HG03139 (cell line): ENCODE data around the gene SLC2A8.
A peak's percentile ranks its signal among the peaks of the same experiment; 100 is the strongest.

Experiments
- ATAC-seq: cut with Tn5 transposase; IDR thresholded peaks from one replicate; pipeline ENCODE4 v1.9.1; 2021; ENCODE audit not compliant: unreplicated experiment

The SLC2A8 gene

DNA sequence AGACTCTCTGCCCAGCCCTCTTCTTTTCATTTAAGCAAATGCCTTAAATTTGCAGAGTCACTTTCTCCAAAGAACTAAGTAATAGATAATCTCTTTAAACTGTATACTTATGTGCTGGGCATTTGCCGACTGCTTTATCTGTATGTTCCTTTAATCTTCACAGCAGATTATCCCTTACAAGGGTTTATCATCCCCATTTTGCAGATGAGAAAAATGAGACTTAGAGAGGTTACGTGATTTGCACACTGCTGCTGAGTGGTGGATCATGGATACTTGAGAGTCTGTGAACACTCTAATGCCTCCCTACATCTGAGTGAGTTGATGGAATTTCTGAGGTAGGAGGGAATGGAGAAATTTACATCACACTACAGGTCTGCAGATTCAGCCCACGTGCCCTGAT lies 31.4 kb downstream of the SLC2A8 start:
- ATAC-seq, result no peak

DNA sequence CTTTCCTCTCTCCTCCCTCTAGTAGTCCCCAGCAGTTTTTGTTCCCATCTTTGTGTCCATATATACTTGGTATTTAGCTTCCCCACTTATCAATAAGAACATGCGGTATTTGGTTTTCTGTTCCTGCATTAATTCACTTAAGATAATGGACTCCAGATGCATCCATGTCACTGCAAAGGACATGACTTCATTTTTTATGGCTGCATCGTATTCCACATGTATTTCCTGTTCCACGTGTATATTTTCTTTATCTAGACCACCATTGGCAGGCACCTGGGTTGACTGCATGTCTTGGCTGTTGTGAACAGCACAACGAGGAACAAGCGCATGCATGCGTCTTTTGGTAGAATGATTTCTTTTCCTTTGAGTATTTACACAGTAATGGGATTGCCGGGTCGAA lies 33.4 kb downstream of the SLC2A8 start:
- ATAC-seq, result no peak

DNA sequence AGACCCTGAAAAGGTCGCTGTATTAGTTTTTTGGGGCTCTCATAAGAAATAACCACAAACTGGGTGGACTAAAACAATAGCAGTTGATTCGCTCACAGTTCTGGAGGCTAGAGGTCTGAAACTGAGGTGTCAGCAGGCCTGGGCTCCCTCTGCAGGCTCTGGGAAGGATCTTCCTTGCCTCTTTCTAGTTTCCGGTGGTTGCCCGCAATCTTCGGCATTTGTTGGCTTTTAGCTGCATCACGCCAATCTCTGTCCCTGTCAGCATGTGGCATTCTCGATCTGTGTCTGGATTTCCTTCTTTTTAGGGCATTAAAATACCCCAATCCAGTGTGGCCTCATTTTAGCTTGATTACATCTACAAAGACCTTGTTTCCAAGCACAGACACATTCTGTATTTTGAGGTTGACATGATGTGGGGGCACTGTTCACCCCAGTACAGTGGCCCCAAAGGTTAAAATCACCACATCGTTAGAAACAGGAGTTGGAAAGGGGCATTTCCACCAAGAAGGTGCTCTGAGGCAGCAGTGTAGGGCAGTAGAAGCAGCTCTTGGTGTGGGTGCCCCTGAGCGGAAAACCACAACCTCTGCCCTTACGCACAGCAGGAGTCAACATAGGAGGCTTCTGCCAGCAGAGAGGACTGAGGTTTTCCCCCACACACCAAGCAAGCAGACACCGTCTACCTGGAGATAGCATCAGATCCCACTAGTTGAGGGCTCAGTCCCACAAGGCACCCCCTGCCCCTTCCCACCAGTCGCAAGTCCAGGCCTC lies 40.7 kb downstream of the SLC2A8 start:
- ATAC-seq, result no peak

DNA sequence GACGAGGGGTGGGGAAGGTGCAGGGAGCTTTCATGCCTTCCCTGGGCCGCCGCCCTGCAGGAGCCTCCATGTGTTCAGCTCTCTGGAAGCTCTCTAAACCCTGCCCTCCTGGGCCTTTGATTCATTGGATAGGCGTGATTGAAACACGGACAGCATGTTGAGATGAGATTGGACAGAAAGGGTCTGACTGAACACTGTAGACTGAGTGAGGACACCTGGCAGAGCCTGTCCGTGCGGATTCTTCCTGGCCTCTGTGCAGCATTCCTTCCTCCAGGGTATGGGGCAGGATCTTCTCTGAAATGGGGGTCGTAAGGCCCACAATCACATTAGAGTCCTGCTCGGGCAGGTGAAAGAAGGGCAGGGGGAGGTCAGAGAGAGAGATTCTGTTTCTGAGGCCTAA lies 41.4 kb downstream of the SLC2A8 start:
- no peak for ATAC-seq

DNA sequence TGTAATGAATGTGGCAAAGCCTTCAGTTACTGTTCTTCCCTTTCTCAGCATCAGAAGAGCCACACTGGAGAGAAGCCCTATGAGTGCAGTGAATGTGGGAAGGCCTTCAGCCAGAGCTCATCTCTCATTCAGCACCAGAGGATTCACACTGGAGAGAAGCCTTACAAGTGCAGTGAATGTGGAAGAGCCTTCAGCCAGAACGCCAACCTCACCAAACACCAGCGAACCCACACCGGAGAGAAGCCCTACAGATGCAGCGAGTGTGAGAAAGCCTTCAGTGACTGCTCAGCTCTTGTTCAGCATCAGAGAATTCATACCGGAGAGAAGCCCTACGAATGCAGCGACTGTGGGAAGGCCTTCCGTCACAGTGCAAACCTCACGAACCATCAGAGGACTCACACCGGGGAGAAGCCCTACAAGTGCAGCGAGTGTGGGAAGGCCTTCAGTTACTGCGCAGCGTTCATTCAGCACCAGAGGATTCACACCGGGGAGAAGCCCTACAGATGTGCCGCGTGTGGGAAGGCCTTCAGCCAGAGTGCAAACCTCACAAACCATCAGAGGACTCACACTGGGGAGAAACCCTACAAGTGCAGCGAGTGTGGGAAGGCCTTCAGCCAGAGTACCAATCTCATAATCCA lies 47.4 kb downstream of the SLC2A8 start:
- no peak for ATAC-seq

DNA sequence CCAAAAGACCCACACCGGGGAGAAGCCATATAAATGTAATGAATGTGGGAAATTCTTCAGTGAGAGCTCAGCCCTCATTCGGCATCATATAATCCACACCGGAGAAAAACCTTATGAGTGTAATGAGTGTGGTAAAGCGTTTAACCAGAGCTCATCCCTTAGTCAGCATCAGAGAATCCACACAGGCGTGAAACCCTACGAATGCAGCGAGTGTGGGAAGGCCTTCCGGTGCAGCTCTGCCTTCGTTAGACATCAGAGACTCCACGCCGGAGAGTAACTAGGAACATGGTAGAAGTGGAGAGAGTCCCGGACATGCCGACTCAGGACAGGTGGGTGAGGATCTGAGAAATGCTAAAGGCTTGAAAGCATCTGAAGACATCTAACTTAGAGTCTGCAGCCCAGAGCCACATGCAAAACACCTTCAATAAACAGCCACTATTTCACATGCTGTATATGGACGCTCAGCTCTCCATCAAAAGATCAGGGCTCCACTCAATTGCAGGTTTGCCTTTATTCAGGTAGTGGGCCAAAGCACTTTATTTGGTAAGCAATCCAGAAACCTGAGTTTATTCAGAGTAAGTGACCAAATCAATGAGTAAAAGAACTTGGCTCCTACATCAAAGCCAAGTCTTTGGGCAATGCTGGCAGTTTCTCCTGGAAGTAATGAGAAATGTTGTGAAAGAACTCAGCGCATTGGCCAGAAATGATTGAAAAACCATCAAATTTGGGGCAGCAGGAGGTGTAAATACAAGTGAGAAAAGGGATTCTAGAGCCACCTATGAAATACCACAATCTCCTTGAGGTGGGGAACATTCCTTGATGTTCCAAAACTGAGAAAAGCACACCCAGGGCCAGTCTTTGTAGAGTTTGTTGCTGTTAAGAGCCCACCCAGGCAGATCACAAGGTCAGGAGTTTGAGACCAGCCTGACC lies 48.2 kb downstream of the SLC2A8 start:
- ATAC-seq, result no peak

DNA sequence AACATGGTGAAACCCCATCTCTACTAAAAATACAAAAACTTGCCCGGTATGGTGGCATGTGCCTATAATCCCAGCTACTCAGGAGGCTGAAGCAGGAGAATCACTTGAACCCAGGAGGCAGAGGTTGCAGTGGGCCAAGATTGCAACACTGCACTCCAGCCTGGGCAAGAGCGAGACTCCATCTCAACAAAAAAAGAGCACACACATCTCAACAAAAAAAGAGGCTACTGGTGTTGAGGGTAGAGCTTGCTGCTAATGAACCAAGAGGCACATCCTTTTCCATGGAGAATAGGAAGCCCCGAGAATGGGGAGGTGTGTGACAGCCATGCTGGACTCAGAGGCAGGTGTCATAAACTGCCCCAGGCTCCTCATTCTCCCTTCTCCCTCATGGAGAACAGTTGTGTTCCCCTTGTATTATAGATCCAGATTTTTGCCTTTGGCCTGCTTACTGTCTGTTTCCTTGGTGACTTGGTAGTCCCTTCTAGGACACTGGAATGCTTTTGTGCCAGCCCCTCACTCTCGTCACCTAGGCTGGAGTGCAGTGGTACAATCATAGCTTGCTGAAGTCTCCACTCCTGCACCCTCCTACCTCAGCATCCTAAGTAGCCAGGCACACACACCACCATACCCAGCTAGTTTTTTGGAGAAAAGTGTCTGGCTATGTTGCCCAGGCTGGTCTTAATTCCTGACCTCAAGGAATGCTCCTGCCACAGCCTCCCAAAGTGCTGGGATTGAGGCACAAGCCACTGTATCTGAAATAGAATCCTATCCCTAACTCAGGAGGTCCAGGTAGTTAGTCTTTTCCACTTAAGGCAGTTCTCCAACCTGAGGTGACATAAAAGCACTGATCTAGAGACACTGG lies 49.1 kb downstream of the SLC2A8 start:
- no peak for ATAC-seq

DNA sequence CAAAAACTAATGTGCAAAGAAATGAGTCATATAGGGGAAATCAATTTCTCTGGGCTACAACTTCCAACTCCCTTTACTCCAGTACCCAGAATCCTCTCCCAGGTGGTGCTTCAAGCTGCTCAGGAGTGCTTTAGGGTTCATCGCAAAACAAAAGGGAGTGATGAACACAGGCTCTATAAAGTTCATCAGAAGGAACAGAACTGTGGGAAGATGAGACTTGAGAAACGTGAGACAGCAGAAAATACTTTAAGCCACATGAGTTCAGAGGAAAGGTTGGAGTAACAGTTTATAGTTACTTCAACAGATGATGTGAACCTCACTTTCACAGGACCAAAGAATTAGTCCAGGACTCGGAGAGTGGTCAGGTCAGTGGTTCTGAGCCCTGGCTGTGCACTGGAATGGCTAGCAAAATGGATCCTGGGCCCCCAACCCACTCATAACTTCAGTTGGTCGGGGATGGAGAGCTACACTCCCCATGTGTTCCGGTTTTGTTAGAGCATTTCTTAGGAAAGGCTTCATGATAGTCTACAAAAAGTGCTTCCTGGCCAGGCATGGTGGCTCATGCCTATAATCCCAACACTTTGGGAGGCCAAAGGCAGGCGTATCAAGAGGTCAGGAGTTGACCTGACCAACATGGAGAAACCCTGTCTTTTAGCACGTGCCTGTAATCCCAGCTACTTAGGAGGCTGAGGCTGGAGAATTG lies 49.9 kb downstream of the SLC2A8 start:
- no peak for ATAC-seq

DNA sequence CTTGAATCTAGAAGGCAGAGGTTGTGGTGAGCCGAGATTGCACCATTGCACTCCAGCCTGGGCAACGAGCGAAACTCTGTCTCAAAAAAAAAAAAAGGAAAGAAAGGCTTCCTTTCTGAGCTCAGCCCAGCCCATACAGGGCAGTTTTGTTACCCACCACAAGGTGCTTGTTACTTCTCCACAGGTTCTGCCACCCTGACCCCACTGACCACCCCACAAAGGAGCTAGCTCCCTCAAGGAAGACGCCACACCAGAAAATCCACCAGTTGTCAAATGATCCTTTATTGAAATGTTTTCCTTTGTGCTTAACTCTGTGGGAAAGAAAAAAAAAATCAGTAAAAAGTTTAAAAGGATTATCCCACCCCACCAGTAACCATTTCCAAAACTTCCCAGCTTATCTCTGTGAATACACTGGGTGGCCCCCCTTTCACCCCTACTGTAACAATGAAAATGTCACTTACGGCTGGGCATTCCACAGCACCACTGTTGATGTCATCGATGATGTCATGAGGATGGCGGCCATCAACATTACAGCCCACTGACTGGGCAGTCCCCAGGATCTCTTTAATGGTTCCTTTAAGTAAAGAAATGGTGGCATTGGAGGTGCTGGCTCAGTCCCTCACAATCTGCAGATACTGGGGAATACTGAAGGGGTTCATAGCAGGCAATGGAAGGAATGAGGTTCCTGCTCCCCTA lies 50.6 kb downstream of the SLC2A8 start:
- ATAC-seq, result no peak

DNA sequence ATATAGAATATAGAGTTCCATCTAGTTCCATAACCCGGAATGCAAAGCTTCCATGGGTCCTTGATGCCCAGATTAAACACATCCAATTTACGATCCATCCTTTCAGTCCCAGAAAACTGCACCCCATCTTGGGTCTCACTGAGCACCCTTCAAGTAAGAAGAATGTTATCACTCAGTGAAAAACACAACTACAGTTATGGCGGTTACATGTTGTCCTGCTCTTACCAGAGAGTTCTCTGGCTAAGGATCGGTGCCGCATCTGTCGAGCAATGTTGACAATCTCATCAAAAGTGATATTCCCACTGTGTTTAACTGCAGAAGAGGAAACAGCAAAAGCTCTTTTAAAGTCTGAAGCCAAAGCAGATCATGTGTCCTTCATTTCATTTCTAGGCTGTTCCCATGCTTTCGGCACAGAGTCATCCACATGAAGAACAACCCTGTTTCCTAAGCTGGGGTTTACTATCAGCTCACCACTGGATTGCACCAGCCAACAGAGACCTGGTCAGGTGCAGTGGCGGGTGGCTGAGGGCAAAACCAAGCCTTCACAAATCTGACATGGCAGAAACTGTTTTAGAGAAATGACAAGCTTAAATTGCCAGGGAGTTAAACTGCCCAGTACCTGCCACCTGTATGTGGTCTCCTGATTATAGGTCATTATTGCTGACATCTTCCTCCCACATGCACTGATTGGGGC lies 51.3 kb downstream of the SLC2A8 start:
- ATAC-seq, result no peak

DNA sequence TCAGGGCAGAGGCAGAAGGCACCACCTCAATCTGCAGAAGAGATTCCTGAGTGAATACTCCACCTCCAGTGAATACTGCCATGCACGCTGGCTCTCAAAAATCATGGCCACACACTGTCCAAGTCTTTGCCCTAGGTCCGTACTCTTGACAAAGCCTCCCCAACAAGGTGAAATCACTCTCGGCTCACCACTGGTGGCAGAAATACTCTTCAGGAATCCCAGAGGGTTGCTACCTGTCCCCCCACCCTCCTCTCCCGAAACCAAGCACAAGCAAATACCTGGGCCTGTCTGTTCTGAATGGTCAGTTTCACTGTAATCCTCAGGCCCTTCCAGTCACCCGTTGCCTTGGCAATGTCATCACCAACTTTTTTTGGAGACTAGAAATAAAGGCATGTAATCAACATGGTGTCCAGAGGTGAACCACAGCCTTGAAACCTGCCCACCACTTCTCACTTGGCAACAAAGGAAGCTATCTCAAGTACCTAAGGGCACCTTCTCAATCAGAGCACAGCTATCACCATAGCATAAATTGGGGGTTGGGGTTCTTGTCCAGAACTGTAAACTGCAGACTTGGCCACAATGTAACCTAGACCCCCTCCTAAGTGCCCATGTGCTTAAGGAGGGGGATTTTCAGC lies 52.5 kb downstream of the SLC2A8 start:
- no peak for ATAC-seq

DNA sequence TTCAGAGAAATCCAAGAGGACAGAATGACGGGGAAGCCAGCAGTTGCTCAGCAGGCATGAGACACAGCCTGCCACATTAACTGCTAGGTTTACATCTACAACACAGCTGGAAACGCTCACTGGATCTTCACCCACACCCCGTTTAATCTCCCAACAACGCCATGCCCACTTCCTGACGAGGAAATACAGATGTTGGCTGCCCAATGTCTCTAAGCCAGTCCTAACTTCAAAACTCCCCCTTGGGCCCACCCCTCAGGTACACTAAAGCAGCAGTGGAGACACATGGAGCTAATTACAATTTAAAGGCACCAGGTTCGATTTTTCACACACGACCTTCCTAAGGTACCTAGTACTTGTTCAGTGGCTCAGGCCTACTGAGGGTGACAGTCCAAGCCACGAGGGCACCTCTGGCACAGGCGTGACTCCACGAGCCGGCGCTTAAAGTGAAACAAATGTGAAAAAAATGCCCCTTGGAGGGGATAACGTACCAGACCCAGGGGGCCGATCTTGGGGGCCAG lies 53.3 kb downstream of the SLC2A8 start:
- peak; percentile 6 for ATAC-seq

DNA sequence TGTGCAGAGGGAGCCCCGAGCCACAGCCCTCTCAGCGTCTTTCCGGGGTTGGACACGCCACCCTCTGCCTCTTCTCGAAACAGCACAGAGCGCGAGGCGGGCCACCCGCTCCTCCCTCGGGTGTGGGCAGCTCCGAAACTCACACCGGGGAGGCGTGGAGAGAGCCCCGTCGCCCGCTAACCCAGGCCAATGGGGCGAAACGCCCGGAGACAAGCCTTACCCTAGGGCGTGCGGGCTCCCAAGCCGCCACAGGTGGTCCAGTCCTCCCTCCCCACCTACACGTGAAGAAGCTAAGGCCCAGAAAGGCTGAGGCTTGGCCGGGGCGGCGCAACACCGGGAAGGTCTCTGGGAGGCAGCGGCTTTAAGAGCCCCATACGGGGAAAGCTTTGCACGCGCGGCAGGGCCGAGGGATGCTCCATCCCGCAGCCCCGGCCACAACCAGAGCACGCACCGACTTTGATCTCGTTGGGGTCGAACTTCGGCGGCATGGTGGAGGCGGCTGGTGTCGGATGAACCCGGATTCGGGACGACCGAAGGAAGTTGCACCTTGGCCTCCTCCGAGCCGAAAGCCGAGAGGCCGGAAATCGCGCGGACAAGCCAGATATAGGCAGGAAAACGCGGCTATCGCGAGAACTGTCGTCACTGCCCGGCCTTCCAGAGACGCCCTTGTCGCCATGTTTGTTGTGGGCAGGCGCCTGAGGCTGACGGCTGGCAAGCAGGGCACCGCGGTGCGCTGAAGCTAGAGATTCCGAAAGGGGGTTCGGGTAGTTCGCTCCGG lies 54.0 kb downstream of the SLC2A8 start, which contains the start of the genes LRSAM1 and RPL12:
LRSAM1 (plus strand) TSS at position 681 of the 778 bp plus-strand sequence. CDS start 3,018 bp downstream, outside the sequence.
RPL12 (minus strand) TSS at position 577 of the 778 bp plus-strand sequence; CDS start at position 488, 89 bp downstream.
- peak; percentile 55 for ATAC-seq

DNA sequence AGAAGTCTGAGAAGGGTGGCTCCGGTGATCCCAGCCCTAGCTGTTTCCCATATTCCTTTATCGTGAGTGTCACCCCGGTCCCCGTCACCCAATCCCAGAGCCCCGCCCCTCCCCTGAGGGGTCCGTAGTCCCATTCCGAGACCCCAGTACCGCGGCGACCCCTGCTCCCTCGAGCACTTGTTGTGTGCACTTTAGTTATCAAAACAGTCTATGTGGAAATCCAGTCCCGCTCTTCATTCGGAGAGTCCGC lies 54.6 kb downstream of the SLC2A8 start:
- ATAC-seq, result peak; percentile 21

DNA sequence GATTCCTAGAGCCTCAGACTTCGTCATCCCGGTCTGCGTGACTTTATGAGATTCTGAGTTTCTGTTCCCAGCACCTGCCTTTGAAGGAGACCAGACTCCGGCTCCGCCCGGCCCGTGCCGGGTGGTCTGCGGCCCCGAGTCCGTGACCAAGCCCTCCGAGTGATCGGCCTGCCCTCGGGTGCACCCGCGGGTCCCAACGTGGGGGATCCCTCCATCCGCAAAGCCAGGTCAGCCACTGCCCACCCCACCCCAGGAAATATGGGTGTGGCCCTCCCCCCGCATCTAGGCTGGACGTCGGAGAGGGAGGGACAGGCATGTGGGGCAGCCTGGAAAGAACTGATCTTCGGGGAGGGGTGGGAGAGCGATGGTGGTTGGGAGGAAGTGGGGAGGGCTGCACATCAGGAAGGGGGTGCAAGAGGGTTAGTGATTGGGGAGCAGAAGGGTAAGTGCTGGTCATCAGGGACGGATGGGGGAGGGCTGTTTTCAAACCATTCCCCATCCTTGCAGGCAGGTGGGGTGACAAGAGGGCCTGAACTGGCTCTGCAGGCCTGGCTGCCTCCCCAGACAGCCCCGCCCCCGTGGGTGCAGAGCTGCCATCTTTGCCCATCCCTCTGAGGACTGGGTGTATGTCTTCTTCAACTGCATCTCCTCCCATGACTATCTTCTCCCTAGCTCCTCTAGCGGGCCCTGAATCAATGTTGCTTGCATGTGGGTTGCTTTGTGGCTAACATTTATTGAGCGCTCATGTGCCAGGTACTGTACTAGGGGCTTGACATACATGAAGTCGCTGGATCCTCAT lies 55.1 kb downstream of the SLC2A8 start:
- ATAC-seq, result peak; percentile 9

DNA sequence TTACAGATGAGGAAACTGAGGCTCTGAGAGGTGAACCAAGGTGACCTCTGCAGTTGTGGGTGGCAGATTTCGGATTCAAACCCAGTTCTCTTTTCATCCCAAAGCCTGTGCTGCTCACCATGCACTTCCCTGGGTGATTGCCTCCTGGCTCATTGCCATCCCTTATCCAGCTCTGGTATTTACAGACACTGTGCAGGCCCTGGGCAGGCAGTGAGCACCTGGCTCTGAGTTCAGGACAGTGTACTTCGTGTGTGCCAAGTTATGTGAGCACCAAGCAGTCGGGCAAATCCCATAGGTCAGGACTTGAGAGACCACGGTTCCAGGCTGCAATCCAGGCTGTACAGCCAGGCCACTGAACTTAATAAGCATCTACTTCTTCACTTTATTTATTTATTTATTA lies 55.7 kb downstream of the SLC2A8 start:
- no peak for ATAC-seq
